A375 (cell line): ENCODE measurements around the gene MTRR. TPM values are rescaled to one million over a fixed set of nuclear protein-coding genes. Genes with fewer than 3 reads are reported as not detected.

Source experiments
- total RNA-seq: library from RNA; depleted of rRNA; stranded (reverse); fragments of >200 nt; shearing (Covaris generic); gene quantifications from 2 replicates; pipeline ENCODE4 v1.2.3, GENCODE V29; 2014; rRNA removed

The MTRR gene
- 47.8 and 70.7 TPM in 2 replicates for total RNA-seq

DNA sequence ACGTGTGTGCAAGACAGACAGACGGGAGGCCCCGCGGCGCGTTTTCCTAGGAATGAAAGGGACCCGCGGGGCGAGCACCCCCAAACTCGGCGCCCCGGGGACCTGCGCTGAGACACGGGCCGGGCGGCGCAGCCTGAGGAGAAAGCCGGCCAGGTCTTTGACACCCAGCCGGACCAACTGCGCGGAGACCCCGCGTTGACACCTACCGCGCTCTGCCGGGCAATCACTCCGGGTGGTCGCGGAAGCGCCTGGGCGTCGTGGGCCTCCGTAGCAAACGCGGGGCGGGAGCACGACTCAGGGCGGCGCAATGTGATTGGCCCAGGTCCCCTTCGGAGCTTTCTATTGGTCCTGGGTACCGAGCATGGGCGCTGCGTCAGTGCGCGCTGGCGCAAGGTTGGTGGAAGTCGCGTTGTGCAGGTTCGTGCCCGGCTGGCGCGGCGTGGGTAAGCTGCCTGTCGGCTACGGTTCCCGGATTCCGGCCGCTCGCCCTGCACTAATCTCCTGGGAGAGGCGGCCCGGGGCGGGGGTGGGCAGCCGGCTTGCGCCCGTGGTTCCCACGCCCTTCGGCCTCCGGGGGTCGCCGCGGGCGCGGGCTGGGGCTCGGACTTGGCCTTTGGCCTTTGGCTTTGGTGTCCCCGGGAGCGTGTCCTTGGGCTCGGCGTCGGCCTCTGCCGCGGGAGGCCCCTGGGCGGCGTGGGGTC is at the start of gene MTRR, which contains the start of gene FASTKD3:
Gene MTRR (plus strand): TSS at position 376 of the 701 bp plus-strand sequence. CDS start 1,647 bp downstream, outside the sequence.
Gene FASTKD3 (minus strand): TSS at position 259 of the 701 bp plus-strand sequence. CDS start 948 bp downstream, outside the sequence.

DNA sequence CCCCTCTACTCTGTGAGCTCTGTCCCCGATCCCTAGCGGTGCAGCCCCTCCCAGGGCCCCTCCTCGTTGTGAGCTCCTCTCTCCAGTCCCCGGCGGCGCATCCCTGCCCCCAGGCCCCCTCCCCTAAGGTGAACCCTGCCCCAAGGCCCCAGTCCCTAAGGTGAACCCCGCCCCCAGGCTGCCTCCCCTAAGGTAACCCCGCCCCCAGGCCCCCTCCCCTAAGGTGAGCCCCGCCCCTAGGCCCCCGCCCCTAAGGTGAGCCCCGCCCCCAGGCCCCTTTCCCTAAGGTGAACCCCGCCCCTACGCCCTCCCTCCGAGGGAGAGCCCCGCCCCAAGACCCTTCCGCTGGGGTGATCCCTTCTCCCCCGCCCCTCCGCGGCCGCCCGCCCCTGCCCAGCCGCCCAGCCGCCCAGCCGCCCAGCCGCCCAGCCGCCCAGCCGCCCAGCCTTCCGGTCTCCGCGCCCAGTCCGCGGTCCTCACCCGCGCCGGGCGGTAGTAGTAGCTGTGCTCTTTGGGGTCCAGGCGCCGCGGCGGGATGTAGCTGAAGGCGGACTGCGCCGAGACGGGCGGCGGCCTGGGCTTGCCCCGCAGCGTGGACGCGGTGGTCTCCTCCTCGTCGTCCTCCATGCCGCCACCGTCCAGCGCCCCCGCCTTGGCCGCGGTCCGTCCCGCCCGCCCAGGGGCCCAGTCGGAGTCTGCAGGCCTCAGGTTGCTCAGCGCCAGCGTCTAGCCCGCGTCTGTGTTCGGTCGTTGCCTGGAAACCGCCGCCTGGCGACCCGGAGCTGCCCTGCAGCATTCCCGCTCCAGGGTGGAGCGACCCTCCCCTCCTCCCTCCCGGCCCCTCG is 18.3 kb upstream of the MTRR start, which contains the start of gene CFAP90:
Gene CFAP90 (minus strand): TSS at position 739 of the 845 bp plus-strand sequence. CDS start 112 bp downstream, at position 627.

Other genes with a start within 250 kb of the MTRR start
- not detected in 2 replicates for gene CFAP90, start 18.0 kb upstream of the MTRR start, total RNA-seq
- 10.2 and 10.9 TPM in 2 replicates for gene FASTKD3, start 117 bp upstream of the MTRR start, total RNA-seq